ENCODE data around the gene WDR46. TPM values are rescaled to one million over a fixed set of nuclear protein-coding genes. Genes with fewer than 3 reads are reported as not detected.
A peak's percentile ranks its signal among the peaks of the same experiment; 100 is the strongest.

The WDR46 gene
- total RNA-seq, 1 experiment from 2014 or later = 99.2 TPM

DNA sequence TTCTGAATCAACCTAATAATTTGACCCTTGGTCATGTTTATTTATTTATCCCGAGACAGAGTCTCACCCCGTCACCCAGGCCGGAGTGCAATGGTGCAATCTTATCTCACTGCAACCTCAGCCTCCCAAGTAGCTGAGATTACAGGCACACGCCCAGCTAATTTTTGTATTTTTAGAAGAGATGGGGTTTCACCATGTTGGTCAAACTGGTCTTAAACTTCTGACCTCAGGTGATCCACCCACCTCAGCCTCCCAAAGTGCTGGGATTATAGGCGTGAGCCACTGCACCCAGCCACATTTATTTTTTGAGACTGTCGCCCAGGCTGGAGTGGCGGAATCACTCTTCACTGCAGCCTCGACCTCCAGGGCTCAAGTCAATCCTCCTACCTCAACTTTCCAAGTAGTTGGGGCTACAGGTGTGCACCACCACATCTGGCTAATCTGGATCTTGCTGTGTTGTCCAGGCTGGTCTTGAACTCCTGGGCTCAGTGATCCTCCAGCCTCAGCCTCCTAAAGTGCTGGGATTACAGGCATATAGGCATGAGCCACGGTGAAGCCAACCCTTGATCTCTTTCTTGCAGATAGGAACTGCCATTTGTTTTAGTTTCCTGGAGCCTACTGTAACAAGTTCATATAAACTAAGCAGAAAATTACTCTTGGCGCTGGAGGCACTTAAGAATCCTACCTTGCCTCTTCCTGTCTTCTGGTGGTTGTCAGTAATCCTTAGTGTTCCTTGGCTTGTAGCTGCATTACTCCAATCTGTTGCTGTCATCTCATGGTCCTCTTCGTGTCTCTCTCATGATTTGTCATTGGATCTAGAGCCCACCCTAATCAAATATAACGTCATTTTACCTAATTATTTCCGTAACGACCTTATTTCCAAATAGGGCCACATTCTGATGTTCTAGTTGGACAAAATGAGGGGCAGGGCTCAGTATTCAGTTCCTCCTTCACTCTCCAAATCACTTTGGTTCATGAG is 14.8 kb downstream of the WDR46 start:
- Histone ChIP-seq H3K23ac (ENCODE audit: insufficient read length, low read depth, low read length) (no peak overlapping the region), H3K4me2 (ENCODE audit: insufficient read depth, insufficient read length, low read length) (peak overlapping the region; percentile 85), H4K8ac (replicated peaks; ENCODE audit: insufficient read length, low read depth, low read length) (no peak overlapping the region), H2BK5ac (ENCODE audit: insufficient read length, low read length) (no peak overlapping the region), H3K23me2 (ENCODE audit: insufficient read length, low read depth, low read length, poor library complexity, severe bottlenecking) (peaks cover 13% of the 10 kb centered on the region), H4K20me1 (ENCODE audit: control insufficient read depth, insufficient read depth, insufficient read length) (no peaks in the 10 kb centered on the region), H3K27me3 (ENCODE audit: insufficient read depth, low read length) (no peaks in the 10 kb centered on the region), H3K9ac (ENCODE audit: extremely low read depth, insufficient read length, low read length) (peak overlapping the region; percentile 46), H3K79me2 (ENCODE audit: insufficient read depth, low read length) (peaks cover 23% of the 10 kb centered on the region; the same call in 1 of the 2 replicates), H2AFZ (ENCODE audit: low read length) (no peak overlapping the region), H4K91ac (ENCODE audit: insufficient read length, low read depth, low read length) (no peak overlapping the region), H2BK15ac (ENCODE audit: low read depth, low read length) (no peak overlapping the region), H3K18ac (ENCODE audit: insufficient read length, low read depth, low read length) (no peak overlapping the region), H3T11ph (ENCODE audit: low read length) (no peak overlapping the region), H4K5ac (ENCODE audit: insufficient read length, low read depth, low read length) (no peak overlapping the region), H3K4me1 (ENCODE audit: insufficient read depth, low read length) (no peaks in the 10 kb centered on the region; the same call in 1 of the 2 replicates), H3K56ac (ENCODE audit: insufficient read length, low read depth, low read length) (no peak overlapping the region), H3K14ac (ENCODE audit: insufficient read depth, low read length) (no peak overlapping the region), H2BK12ac (ENCODE audit: insufficient read length, low read depth, low read length) (no peak overlapping the region), H2AK5ac (ENCODE audit: insufficient read length, low read length) (no peak overlapping the region), H2BK20ac (ENCODE audit: low read depth, low read length, poor library complexity, severe bottlenecking) (no peak overlapping the region), H3K27ac (ENCODE audit: insufficient read length, low read depth, low read length) (peak overlapping the region; percentile 11), H3K79me1 (ENCODE audit: insufficient read depth, low read depth, low read length, poor library complexity, severe bottlenecking) (no peaks in the 10 kb centered on the region), H3K4ac (ENCODE audit: low read depth, low read length) (no peak overlapping the region), H2BK120ac (ENCODE audit: low read depth, low read length, poor library complexity, severe bottlenecking) (no peak overlapping the region), H3K9me3 (ENCODE audit: control insufficient read depth, low read depth, low read length) (no peaks in the 10 kb centered on the region)
- WGBS (ENCODE audit: extremely low coverage, insufficient read length, low lambda C conversion rate) = no CpG with 5 or more reads among the region's 14 CpGs
- TF ChIP-seq, protein P1, sequence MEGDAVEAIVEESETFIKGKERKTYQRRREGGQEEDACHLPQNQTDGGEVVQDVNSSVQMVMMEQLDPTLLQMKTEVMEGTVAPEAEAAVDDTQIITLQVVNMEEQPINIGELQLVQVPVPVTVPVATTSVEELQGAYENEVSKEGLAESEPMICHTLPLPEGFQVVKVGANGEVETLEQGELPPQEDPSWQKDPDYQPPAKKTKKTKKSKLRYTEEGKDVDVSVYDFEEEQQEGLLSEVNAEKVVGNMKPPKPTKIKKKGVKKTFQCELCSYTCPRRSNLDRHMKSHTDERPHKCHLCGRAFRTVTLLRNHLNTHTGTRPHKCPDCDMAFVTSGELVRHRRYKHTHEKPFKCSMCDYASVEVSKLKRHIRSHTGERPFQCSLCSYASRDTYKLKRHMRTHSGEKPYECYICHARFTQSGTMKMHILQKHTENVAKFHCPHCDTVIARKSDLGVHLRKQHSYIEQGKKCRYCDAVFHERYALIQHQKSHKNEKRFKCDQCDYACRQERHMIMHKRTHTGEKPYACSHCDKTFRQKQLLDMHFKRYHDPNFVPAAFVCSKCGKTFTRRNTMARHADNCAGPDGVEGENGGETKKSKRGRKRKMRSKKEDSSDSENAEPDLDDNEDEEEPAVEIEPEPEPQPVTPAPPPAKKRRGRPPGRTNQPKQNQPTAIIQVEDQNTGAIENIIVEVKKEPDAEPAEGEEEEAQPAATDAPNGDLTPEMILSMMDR (conservative IDR thresholded peaks at IDR 0.05) = no peak
- Mint-ChIP-seq H3K4me1 (peaks cover 35 to 51% of the 10 kb centered on the region in 2 experiments), H3K4me3 (peak overlapping the region; percentile 89 to 94), H3K36me3 (ENCODE audit: insufficient read depth in 1 of 3, low read depth in 3 of 3) (peaks cover 36 to 62% (median 52%) of the 10 kb centered on the region in 3 experiments), H3K27ac (peak overlapping the region; percentile 79 to 100 (median 97)), H3K9me3 (no peaks in the 10 kb centered on the region; a peak in 1 of 5 replicates), H3K27me3 (ENCODE audit: low read depth) (no peaks in the 10 kb centered on the region; the same call in 1 of the 2 replicates)
- no peak for DNase-seq

All from H9 (cell line).